ENCODE data around the gene STAT1.

Gene STAT1

DNA sequence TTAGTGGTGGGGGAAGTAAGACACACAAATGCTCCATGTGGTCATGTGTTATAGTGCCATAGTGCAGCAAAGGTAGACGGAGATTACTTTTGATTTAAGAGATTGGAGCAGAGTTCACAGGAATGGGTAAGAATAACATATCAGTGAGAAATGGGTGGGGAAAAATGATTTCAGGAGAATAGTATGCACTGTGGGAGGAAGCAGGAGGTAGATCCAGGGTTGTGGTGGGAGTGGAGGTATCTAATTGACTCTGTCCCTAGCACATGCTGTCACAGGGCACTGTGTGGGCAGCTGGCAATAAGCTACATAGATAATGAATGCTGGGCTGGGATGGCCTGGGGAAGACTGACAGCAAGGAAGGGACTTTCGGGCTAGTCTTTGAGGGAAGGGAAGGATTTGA, 65.3 kb downstream of the STAT1 start:
- H3K4me2 ChIP-seq (ENCODE audit: low read length), result no peak overlapping the region
- H3K36me3 ChIP-seq (ENCODE audit: insufficient read depth, low read length), result no peaks in the 10 kb centered on the region
- TF ChIP-seq, protein P1, sequence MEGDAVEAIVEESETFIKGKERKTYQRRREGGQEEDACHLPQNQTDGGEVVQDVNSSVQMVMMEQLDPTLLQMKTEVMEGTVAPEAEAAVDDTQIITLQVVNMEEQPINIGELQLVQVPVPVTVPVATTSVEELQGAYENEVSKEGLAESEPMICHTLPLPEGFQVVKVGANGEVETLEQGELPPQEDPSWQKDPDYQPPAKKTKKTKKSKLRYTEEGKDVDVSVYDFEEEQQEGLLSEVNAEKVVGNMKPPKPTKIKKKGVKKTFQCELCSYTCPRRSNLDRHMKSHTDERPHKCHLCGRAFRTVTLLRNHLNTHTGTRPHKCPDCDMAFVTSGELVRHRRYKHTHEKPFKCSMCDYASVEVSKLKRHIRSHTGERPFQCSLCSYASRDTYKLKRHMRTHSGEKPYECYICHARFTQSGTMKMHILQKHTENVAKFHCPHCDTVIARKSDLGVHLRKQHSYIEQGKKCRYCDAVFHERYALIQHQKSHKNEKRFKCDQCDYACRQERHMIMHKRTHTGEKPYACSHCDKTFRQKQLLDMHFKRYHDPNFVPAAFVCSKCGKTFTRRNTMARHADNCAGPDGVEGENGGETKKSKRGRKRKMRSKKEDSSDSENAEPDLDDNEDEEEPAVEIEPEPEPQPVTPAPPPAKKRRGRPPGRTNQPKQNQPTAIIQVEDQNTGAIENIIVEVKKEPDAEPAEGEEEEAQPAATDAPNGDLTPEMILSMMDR (IDR thresholded peaks at IDR 0.05; ENCODE audit: low read length), result no peak
- no peak for TF ChIP-seq EZH2 (IDR thresholded peaks at IDR 0.05; ENCODE audit: borderline replicate concordance, low read length)
- no peak overlapping the region for H3K9ac ChIP-seq (ENCODE audit: low read length)
- no peaks in the 10 kb centered on the region for H3F3A ChIP-seq (ENCODE audit: insufficient read depth, low read length)
- no peak overlapping the region for H3K27ac ChIP-seq (ENCODE audit: low read depth, low read length, poor library complexity, severe bottlenecking)
- H3K9me3 ChIP-seq (ENCODE audit: low read length), result no peaks in the 10 kb centered on the region
- no peak overlapping the region for H3K4me3 ChIP-seq (ENCODE audit: low read depth, low read length, poor library complexity, severe bottlenecking)
- H4K20me1 ChIP-seq (ENCODE audit: insufficient read depth, low read length), result no peaks in the 10 kb centered on the region
- no peaks in the 10 kb centered on the region for H3K27me3 ChIP-seq (ENCODE audit: insufficient read depth, low read length)
- H3K79me2 ChIP-seq (ENCODE audit: insufficient read depth, low read length), result no peaks in the 10 kb centered on the region
- no peaks in the 10 kb centered on the region for H3K4me1 ChIP-seq (ENCODE audit: insufficient read depth, low read length, severe bottlenecking)
- H3K9me2 ChIP-seq (ENCODE audit: low read depth, low read length), result no peaks in the 10 kb centered on the region
- no peak overlapping the region for H2AFZ ChIP-seq (ENCODE audit: low read length)

GRCh38 chr2:190947711-190948251, 66.2 kb downstream of the STAT1 start:
- H3K4me1 ChIP-seq (ENCODE audit: insufficient read depth, low read length, severe bottlenecking), result no peaks in the 10 kb centered on the region
- H3K27ac ChIP-seq (ENCODE audit: low read depth, low read length, poor library complexity, severe bottlenecking), result no peak overlapping the region
- no peaks in the 10 kb centered on the region for H3K36me3 ChIP-seq (ENCODE audit: insufficient read depth, low read length)
- no peaks in the 10 kb centered on the region for H3K9me2 ChIP-seq (ENCODE audit: low read depth, low read length)
- no peak overlapping the region for H2AFZ ChIP-seq (ENCODE audit: low read length)
- H3K79me2 ChIP-seq (ENCODE audit: insufficient read depth, low read length), result no peaks in the 10 kb centered on the region
- H3K27me3 ChIP-seq (ENCODE audit: insufficient read depth, low read length), result no peaks in the 10 kb centered on the region
- no peak overlapping the region for H3K4me3 ChIP-seq (ENCODE audit: low read depth, low read length, poor library complexity, severe bottlenecking)
- TF ChIP-seq EZH2 (IDR thresholded peaks at IDR 0.05; ENCODE audit: borderline replicate concordance, low read length), result no peak
- TF ChIP-seq, protein P1 (IDR thresholded peaks at IDR 0.05; ENCODE audit: low read length), result no peak
- no peaks in the 10 kb centered on the region for H3K9me3 ChIP-seq (ENCODE audit: low read length)
- no peaks in the 10 kb centered on the region for H3F3A ChIP-seq (ENCODE audit: insufficient read depth, low read length)
- no peak overlapping the region for H3K9ac ChIP-seq (ENCODE audit: low read length)
- no peak overlapping the region for H3K4me2 ChIP-seq (ENCODE audit: low read length)
- no peaks in the 10 kb centered on the region for H4K20me1 ChIP-seq (ENCODE audit: insufficient read depth, low read length)

DNA sequence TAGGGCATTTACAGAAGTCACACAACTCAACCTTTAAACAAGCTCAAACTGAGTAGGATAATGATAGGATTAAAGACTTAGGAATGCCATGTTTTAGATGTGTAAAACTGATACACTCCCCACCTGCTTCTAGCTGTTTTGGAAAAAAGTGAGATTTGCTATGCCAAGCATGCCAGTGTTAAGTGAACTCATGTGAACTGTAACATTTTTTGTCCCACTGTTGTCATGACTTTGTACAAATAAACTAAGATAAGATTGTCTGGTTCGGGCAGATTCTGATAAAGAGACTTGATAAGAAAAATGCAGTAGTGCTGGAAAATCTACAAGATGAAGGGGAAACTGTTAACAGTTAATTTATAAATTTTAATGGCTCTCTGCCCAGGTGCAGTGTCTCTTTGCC, 66.8 kb downstream of the STAT1 start:
- no peak overlapping the region for H3K4me3 ChIP-seq (ENCODE audit: low read depth, low read length, poor library complexity, severe bottlenecking)
- H3K9me3 ChIP-seq (ENCODE audit: low read length), result no peaks in the 10 kb centered on the region
- H3K79me2 ChIP-seq (ENCODE audit: insufficient read depth, low read length), result no peaks in the 10 kb centered on the region
- H3K9ac ChIP-seq (ENCODE audit: low read length), result no peak overlapping the region
- TF ChIP-seq EZH2 (IDR thresholded peaks at IDR 0.05; ENCODE audit: borderline replicate concordance, low read length), result no peak
- TF ChIP-seq, protein P1 (IDR thresholded peaks at IDR 0.05; ENCODE audit: low read length), result no peak
- H2AFZ ChIP-seq (ENCODE audit: low read length), result no peak overlapping the region
- no peaks in the 10 kb centered on the region for H4K20me1 ChIP-seq (ENCODE audit: insufficient read depth, low read length)
- H3K4me2 ChIP-seq (ENCODE audit: low read length), result no peak overlapping the region
- no peak overlapping the region for H3K27ac ChIP-seq (ENCODE audit: low read depth, low read length, poor library complexity, severe bottlenecking)
- H3K9me2 ChIP-seq (ENCODE audit: low read depth, low read length), result no peaks in the 10 kb centered on the region
- H3K4me1 ChIP-seq (ENCODE audit: insufficient read depth, low read length, severe bottlenecking), result no peaks in the 10 kb centered on the region
- H3K36me3 ChIP-seq (ENCODE audit: insufficient read depth, low read length), result no peaks in the 10 kb centered on the region
- H3K27me3 ChIP-seq (ENCODE audit: insufficient read depth, low read length), result no peaks in the 10 kb centered on the region
- no peaks in the 10 kb centered on the region for H3F3A ChIP-seq (ENCODE audit: insufficient read depth, low read length)

All from OCI-LY1 (cell line).